Panc1 (cell line): ENCODE results near the gene TMED10. TPM values are rescaled to one million over a fixed set of nuclear protein-coding genes. Genes with fewer than 3 reads are reported as not detected.

ENCODE experiments used
- ATAC-seq: fragments of 200-7000 bp; cut with Tn5 transposase; 2 replicates; pipeline ENCODE4 v1.9.1; 2020; ENCODE audit warnings: mild to moderate bottlenecking, moderate library complexity
- BruUV-seq: library from RNA; stranded (reverse); fragments of 400-500 nt; replicated peaks from 2 replicates; lab custom pipeline; 2021; lab: Mats Ljungman, UMichigan
- CTCF ChIA-PET: fragments of 300-600 bp; sonication (Branson Sonifier 250); formaldehyde crosslinking; loops from one replicate; lab custom pipeline; 2022; ENCODE audit warnings: antibody characterized with exemption; lab: Charles Lee
- POLR2A ChIA-PET: fragments of 300-600 bp; sonication (Branson Sonifier 250); formaldehyde crosslinking; loops from one replicate; lab custom pipeline; 2022; ENCODE audit warnings: antibody characterized with exemption; lab: Charles Lee
- DNase-seq: peaks from one replicate; pipeline ENCODE4 v3.0.0-alpha.2; 2010; ENCODE audit warnings: low read depth, low spot score
- H3K27ac ChIP-seq: 2 replicates; pipeline ENCODE4 v1.5.1; 2011; ENCODE audit warnings: mild to moderate bottlenecking, low read length, inconsistent platforms
- H3K27me3 ChIP-seq: fragments of 200-500 bp; sonication (Bioruptor generic); 2 replicates; pipeline ENCODE4 v1.6.0; 2014; ENCODE audit warnings: low read length, inconsistent platforms; ENCODE audit not compliant: control insufficient read depth, insufficient read depth
- H3K36me3 ChIP-seq: fragments of 200-500 bp; sonication (Bioruptor generic); 2 replicates; pipeline ENCODE4 v1.5.1; 2014; ENCODE audit warnings: inconsistent platforms, mild to moderate bottlenecking, low read length, moderate library complexity; ENCODE audit not compliant: control insufficient read depth, insufficient read depth
- H3K4me1 ChIP-seq: 2 replicates; pipeline ENCODE4 v1.5.1; 2011; ENCODE audit warnings: inconsistent platforms, mild to moderate bottlenecking, low read length, moderate library complexity; ENCODE audit not compliant: control insufficient read depth, insufficient read depth
- H3K4me3 ChIP-seq, 2 experiments: 2 replicates each; pipeline ENCODE4 v1.5.1; 2011 to 2012; ENCODE audit warnings: low read depth in 2 of 2, low read length in 2 of 2, mild to moderate bottlenecking in 2 of 2, inconsistent platforms in 1 of 2, moderate library complexity in 1 of 2
- H3K9me3 ChIP-seq: fragments of 200-500 bp; sonication (Bioruptor generic); 2 replicates; pipeline ENCODE4 v1.5.1; 2014; ENCODE audit warnings: low read depth, mild to moderate bottlenecking, inconsistent platforms, low read length, moderate library complexity; ENCODE audit not compliant: control insufficient read depth, insufficient read depth
- CTCF ChIP-seq: fragments of 450-650 bp; IDR thresholded peaks from 2 replicates; pipeline ENCODE4 v1.5.1; 2017; ENCODE audit warnings: mild to moderate bottlenecking
- POLR2AphosphoS5 ChIP-seq: IDR thresholded peaks from 2 replicates; pipeline ENCODE4 v1.6.1; 2012; ENCODE audit warnings: mild to moderate bottlenecking, low read depth, low read length, moderate library complexity
- SIN3A ChIP-seq: IDR thresholded peaks from 2 replicates; pipeline ENCODE4 v1.6.1; 2012; ENCODE audit warnings: low read depth, mild to moderate bottlenecking, low read length, moderate library complexity, borderline replicate concordance; ENCODE audit not compliant: insufficient read depth
- TCF7L2 ChIP-seq: IDR thresholded peaks from 2 replicates; pipeline ENCODE4 v1.6.1; 2011; ENCODE audit warnings: mild to moderate bottlenecking, low read depth, low read length, inconsistent platforms
- in situ Hi-C: cut with HindIII; loops from 2 replicates; pipeline ENCODE4 v1.10.0; 2016; ENCODE audit warnings: low sequenced_read_pairs, low pct_unique_long_range_greater_than_20kb
- intact Hi-C: fragments of 100-400 bp; cut with micrococcal nuclease; formaldehyde crosslinking; loops from one replicate; pipeline ENCODE4 v1.10.0; 2022; ENCODE audit not compliant: unreplicated experiment
- total RNA-seq: library from RNA; stranded (reverse); gene quantifications from one replicate; pipeline ENCODE4 v1.2.1, GENCODE V29; 2021; ENCODE audit not compliant: unreplicated experiment
- TF ChIP-seq, protein P1 (sequence below), 2 experiments: IDR thresholded peaks; 2 replicates each; pipeline ENCODE4 v1.6.1; 2011 to 2012; ENCODE audit warnings: low read depth in 2 of 2, control low read depth in 1 of 2, low read length in 1 of 2, mild to moderate bottlenecking in 1 of 2, moderate library complexity in 1 of 2; ENCODE audit not compliant: insufficient read depth in 1 of 2

The TMED10 gene
- total RNA-seq, 1 experiment from 2014 or later = 183 TPM

GRCh38 chr14:75196468-75196867 is 20.1 kb upstream of the TMED10 start:
- no TSS peak for BruUV-seq
- in situ Hi-C loops (no loop called here), intact Hi-C loops (no loop called here)
- Histone ChIP-seq H3K4me1 (no peaks in the 10 kb centered on the region), H3K27ac (no peak overlapping the region), H3K27me3 (no peaks in the 10 kb centered on the region), H3K4me3 (no peak overlapping the region), H3K36me3 (no peaks in the 10 kb centered on the region), H3K9me3 (no peaks in the 10 kb centered on the region)
- ATAC-seq = no peak
- TF ChIP-seq POLR2AphosphoS5 = no peak
- TF ChIP-seq, protein P1, sequence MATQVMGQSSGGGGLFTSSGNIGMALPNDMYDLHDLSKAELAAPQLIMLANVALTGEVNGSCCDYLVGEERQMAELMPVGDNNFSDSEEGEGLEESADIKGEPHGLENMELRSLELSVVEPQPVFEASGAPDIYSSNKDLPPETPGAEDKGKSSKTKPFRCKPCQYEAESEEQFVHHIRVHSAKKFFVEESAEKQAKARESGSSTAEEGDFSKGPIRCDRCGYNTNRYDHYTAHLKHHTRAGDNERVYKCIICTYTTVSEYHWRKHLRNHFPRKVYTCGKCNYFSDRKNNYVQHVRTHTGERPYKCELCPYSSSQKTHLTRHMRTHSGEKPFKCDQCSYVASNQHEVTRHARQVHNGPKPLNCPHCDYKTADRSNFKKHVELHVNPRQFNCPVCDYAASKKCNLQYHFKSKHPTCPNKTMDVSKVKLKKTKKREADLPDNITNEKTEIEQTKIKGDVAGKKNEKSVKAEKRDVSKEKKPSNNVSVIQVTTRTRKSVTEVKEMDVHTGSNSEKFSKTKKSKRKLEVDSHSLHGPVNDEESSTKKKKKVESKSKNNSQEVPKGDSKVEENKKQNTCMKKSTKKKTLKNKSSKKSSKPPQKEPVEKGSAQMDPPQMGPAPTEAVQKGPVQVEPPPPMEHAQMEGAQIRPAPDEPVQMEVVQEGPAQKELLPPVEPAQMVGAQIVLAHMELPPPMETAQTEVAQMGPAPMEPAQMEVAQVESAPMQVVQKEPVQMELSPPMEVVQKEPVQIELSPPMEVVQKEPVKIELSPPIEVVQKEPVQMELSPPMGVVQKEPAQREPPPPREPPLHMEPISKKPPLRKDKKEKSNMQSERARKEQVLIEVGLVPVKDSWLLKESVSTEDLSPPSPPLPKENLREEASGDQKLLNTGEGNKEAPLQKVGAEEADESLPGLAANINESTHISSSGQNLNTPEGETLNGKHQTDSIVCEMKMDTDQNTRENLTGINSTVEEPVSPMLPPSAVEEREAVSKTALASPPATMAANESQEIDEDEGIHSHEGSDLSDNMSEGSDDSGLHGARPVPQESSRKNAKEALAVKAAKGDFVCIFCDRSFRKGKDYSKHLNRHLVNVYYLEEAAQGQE (IDR thresholded peaks at IDR 0.05; ENCODE audit: insufficient read depth in 1 of 2, low read depth in 2 of 2, low read length in 1 of 2) = no peak
- ChIA-PET POLR2A (no interaction called here), CTCF (no interaction called here)
- no peak for DNase-seq

GRCh38 chr14:75196064-75196463 is 19.7 kb upstream of the TMED10 start:
- TF ChIP-seq CTCF (no peak), TCF7L2 (no peak), SIN3A (no peak), POLR2AphosphoS5 (no peak)
- TF ChIP-seq, protein P1 (IDR thresholded peaks at IDR 0.05; ENCODE audit: insufficient read depth in 1 of 2, low read depth in 2 of 2, low read length in 1 of 2) = no peak
- intact Hi-C loops = no loop called here
- Histone ChIP-seq H3K9me3 (no peaks in the 10 kb centered on the region), H3K4me3 (no peak overlapping the region), H3K27ac (no peak overlapping the region), H3K36me3 (no peaks in the 10 kb centered on the region), H3K4me1 (no peaks in the 10 kb centered on the region), H3K27me3 (no peaks in the 10 kb centered on the region)
- BruUV-seq = no TSS peak
- no peak for DNase-seq
- ChIA-PET CTCF (no interaction called here), POLR2A (no interaction called here)
- in situ Hi-C loops = no loop called here
- no peak for ATAC-seq
